ENCODE measurements around the gene MAN1A2.

- TF ChIP-seq POLR2AphosphoS5 (IDR thresholded peaks at IDR 0.05; ENCODE audit: insufficient read depth in 1 of 2, low read depth in 1 of 2), result no peak
- TF ChIP-seq, protein P1, sequence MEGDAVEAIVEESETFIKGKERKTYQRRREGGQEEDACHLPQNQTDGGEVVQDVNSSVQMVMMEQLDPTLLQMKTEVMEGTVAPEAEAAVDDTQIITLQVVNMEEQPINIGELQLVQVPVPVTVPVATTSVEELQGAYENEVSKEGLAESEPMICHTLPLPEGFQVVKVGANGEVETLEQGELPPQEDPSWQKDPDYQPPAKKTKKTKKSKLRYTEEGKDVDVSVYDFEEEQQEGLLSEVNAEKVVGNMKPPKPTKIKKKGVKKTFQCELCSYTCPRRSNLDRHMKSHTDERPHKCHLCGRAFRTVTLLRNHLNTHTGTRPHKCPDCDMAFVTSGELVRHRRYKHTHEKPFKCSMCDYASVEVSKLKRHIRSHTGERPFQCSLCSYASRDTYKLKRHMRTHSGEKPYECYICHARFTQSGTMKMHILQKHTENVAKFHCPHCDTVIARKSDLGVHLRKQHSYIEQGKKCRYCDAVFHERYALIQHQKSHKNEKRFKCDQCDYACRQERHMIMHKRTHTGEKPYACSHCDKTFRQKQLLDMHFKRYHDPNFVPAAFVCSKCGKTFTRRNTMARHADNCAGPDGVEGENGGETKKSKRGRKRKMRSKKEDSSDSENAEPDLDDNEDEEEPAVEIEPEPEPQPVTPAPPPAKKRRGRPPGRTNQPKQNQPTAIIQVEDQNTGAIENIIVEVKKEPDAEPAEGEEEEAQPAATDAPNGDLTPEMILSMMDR (IDR thresholded peaks at IDR 0.05), result no peak
Measured at GRCh38 chr1:117373932-117374331, 6.7 kb downstream of the MAN1A2 start.

Measured in vagina (tissue), 2 donors.